Heart left ventricle (tissue), 13 donors: ENCODE results near the gene SYCP3.

Experiments used
- CTCF ChIP-seq, 12 donors: fragments of 200-600 bp; sonication (generic) in 4 of 12; IDR thresholded peaks; one replicate each; pipeline versions ENCODE4 v1.5.0 to v1.8.0; 2018 to 2022; ENCODE audit warnings: antibody characterized with exemption in 12 of 12, mild to moderate bottlenecking in 5 of 12
- POLR2A ChIP-seq, 2 donors: fragments of 450-650 bp; IDR thresholded peaks; one replicate each; pipeline ENCODE4 v1.6.1; 2017; ENCODE audit warnings: antibody characterized with exemption in 2 of 2, mild to moderate bottlenecking in 2 of 2, moderate library complexity in 2 of 2
- donor health status: ischemic (EF 13 %, LVEDD 7.1; RV severe dilation, severe dysfunction).
- donor health status: DM: no; HTN: yes; CAD: no.
- donor health status: DM: no; HTN: no; CAD: no.
- donor health status: ischemic (EF 25% LVEDD 6.9; RV normal size, moderate dysfunction).
- donor health status: ischemic (EF 25% LVEDD 5.7; RV mildly dilated, moderate dysfunction).
- donor health status: ischemic (EF 35%, LVEDD 5.7; RV mildly dilated, moderate dysfunction).
- donor health status: nonischemic (EF 11% LVEDD 7.7; RV severe dilation, severe dysfunction).
- donor health status: DM: yes; HTN: yes; CAD: no.
- donor health status: PGD.
- donor health status: ischemic (EF 29% LVEDD 5.4; RV normal size, mild dysfunction).
- donor health status: nonischemic (EF 23%, LVEDD 6.1; RV moderate dilation, normal function).

GRCh38 chr12:101691503-101692096 lies 47.7 kb downstream of the SYCP3 start:
- no peak for TF ChIP-seq CTCF (IDR thresholded peaks at IDR 0.05)
- no peak for TF ChIP-seq POLR2A (IDR thresholded peaks at IDR 0.05)
